H1 (cell line): Measurements from ENCODE around the gene EPHB3.

Source experiments
- CTCF ChIP-seq, 3 experiments: IDR thresholded peaks; 1 replicate in 2 of 3; 2 replicates in 1 of 3; pipeline versions ENCODE4 v1.5.1 to v1.6.1; 2011; ENCODE audit warnings: low read length in 3 of 3, mild to moderate bottlenecking in 3 of 3, inconsistent platforms in 2 of 3, low read depth in 1 of 3, moderate library complexity in 1 of 3; ENCODE audit not compliant: insufficient read depth in 1 of 3; ENCODE audit errors: control extremely low read depth in 1 of 3
- EP300 ChIP-seq, 2 experiments: IDR thresholded peaks; 1 replicate in 1 of 2; 2 replicates in 1 of 2; pipeline ENCODE4 v1.6.1; 2011 to 2012; ENCODE audit warnings: low read depth in 2 of 2, low read length in 2 of 2, mild to moderate bottlenecking in 2 of 2, borderline replicate concordance in 1 of 2, inconsistent platforms in 1 of 2, moderate library complexity in 1 of 2
- EZH2 ChIP-seq: fragments of 200-600 bp; sonication (generic); IDR thresholded peaks from 2 replicates; pipeline ENCODE4 v1.7.1; 2012; ENCODE audit warnings: low read depth, mild to moderate bottlenecking, moderate library complexity, low read length, inconsistent platforms; ENCODE audit not compliant: severe bottlenecking
- MAFK ChIP-seq: IDR thresholded peaks from 2 replicates; pipeline ENCODE4 v1.6.1; 2012; ENCODE audit warnings: low read depth, mild to moderate bottlenecking, improper control_type of control experiment, low read length
- POLR2A ChIP-seq, 2 experiments: IDR thresholded peaks; 1 replicate in 1 of 2; 2 replicates in 1 of 2; pipeline ENCODE4 v1.6.1; 2011; ENCODE audit warnings: low read depth in 2 of 2, low read length in 2 of 2, mild to moderate bottlenecking in 2 of 2; ENCODE audit errors: control extremely low read depth in 1 of 2
- RAD21 ChIP-seq, 2 experiments: IDR thresholded peaks in 1 of 2; conservative IDR thresholded peaks in 1 of 2; 2 replicates each; pipeline ENCODE4 v1.6.1; 2011; ENCODE audit warnings: low read depth in 2 of 2, low read length in 2 of 2, improper control_type of control experiment in 1 of 2, inconsistent platforms in 1 of 2, mild to moderate bottlenecking in 1 of 2, moderate library complexity in 1 of 2
- SIN3A ChIP-seq, 2 experiments: IDR thresholded peaks in 1 of 2; conservative IDR thresholded peaks in 1 of 2; 2 replicates each; pipeline ENCODE4 v1.6.1; 2011 to 2012; ENCODE audit warnings: low read length in 2 of 2, improper control_type of control experiment in 1 of 2, low read depth in 1 of 2, mild to moderate bottlenecking in 1 of 2
- TBP ChIP-seq: IDR thresholded peaks from 2 replicates; pipeline ENCODE4 v1.6.1; 2011; ENCODE audit warnings: low read depth, low read length, improper control_type of control experiment
- YY1 ChIP-seq: IDR thresholded peaks from 2 replicates; pipeline ENCODE4 v1.6.1; 2011; ENCODE audit warnings: low read depth, mild to moderate bottlenecking, low read length

- TF ChIP-seq TBP (no peak), POLR2A (IDR thresholded peaks at IDR 0.05; ENCODE audit: control extremely low read depth in 1 of 2, low read depth in 2 of 2, low read length in 2 of 2) (no peak), YY1 (no peak), MAFK (no peak), CTCF (IDR thresholded peaks at IDR 0.05; ENCODE audit: control extremely low read depth in 1 of 3, insufficient read depth in 1 of 3, low read depth in 1 of 3, low read length in 3 of 3) (no peak), RAD21 (IDR thresholded peaks at IDR 0.05 in 1 of 2, conservative IDR thresholded peaks at IDR 0.05 in 1 of 2; ENCODE audit: low read depth in 2 of 2, low read length in 2 of 2) (no peak), EZH2 (no peak), SIN3A (conservative IDR thresholded peaks at IDR 0.05 in 1 of 2, IDR thresholded peaks at IDR 0.05 in 1 of 2; ENCODE audit: low read depth in 1 of 2, low read length in 2 of 2) (no peak), EP300 (IDR thresholded peaks at IDR 0.05; ENCODE audit: borderline replicate concordance in 1 of 2, low read depth in 2 of 2, low read length in 2 of 2) (no peak)
Observed at GRCh38 chr3:184531626-184532280, 29.8 kb upstream of the EPHB3 start.
